Smooth muscle cell (in vitro differentiated cells): ENCODE data around the gene HTR2C. TPM values are rescaled to one million over a fixed set of nuclear protein-coding genes. Genes with fewer than 3 reads are reported as not detected.

Experiments
- DNase-seq: peaks from one replicate; lab custom pipeline; 2025; ENCODE audit not compliant: unreplicated experiment; lab: John Stamatoyannopoulos, UW
- H2AFZ ChIP-seq: fragments of 200-600 bp; sonication (generic); 2 replicates; pipeline ENCODE4 v1.6.0; 2016; ENCODE audit warnings: antibody characterized with exemption, low read depth, mild to moderate bottlenecking
- H3F3A ChIP-seq: fragments of 200-600 bp; sonication (generic); 2 replicates; pipeline ENCODE4 v1.6.0; 2017; ENCODE audit warnings: antibody characterized with exemption, low read depth
- H3K27ac ChIP-seq: fragments of 200-600 bp; sonication (generic); 2 replicates; pipeline ENCODE4 v1.5.1; 2016; ENCODE audit warnings: low read depth, mild to moderate bottlenecking
- H3K27me3 ChIP-seq: fragments of 200-600 bp; sonication (generic); 2 replicates; pipeline ENCODE4 v1.6.1; 2016; ENCODE audit warnings: low read depth, mild to moderate bottlenecking
- H3K36me3 ChIP-seq: fragments of 200-600 bp; sonication (generic); 2 replicates; pipeline ENCODE4 v1.5.1; 2016; ENCODE audit warnings: low read depth
- H3K4me1 ChIP-seq: fragments of 200-600 bp; sonication (generic); 2 replicates; pipeline ENCODE4 v1.5.1; 2016; ENCODE audit warnings: low read depth
- H3K4me2 ChIP-seq: fragments of 200-600 bp; sonication (generic); 2 replicates; pipeline ENCODE4 v1.6.0; 2016; ENCODE audit warnings: mild to moderate bottlenecking
- H3K4me3 ChIP-seq: fragments of 200-600 bp; sonication (generic); 2 replicates; pipeline ENCODE4 v1.5.1; 2016; ENCODE audit warnings: mild to moderate bottlenecking
- H3K79me2 ChIP-seq: fragments of 200-600 bp; sonication (generic); 2 replicates; pipeline ENCODE4 v1.6.0; 2016; ENCODE audit warnings: low read depth, mild to moderate bottlenecking
- H3K9ac ChIP-seq: fragments of 200-600 bp; sonication (generic); 2 replicates; pipeline ENCODE4 v1.6.0; 2016; ENCODE audit warnings: low read depth
- H3K9me3 ChIP-seq: fragments of 200-600 bp; sonication (generic); replicated peaks from 2 replicates; pipeline ENCODE4 v1.5.1; 2016; ENCODE audit warnings: low read depth
- H4K20me1 ChIP-seq: fragments of 200-600 bp; sonication (generic); 2 replicates; pipeline ENCODE4 v1.6.0; 2016; ENCODE audit warnings: low read depth
- WGBS: methylation state at CpG from one replicate; pipeline ENCODE4 v1.1.7; 2016; ENCODE audit warnings: low lambda C conversion rate; 5-methylcytosine and 5-hydroxymethylcytosine counted together
- polyA plus RNA-seq: library from polyadenylated mRNA; unstranded; fragments of >200 nt; fragmentation: Nextera tagmentation; extraction: Ambion mirVana; gene quantifications from 2 replicates; pipeline ENCODE4 v1.2.1, GENCODE V29; 2016
- total RNA-seq: library from RNA; depleted of rRNA; stranded (reverse); fragments of >200 nt; gene quantifications from 2 replicates; pipeline ENCODE4 v1.2.3, GENCODE V29; 2014
- TF ChIP-seq, protein P1 (sequence below): fragments of 200-600 bp; sonication (generic); IDR thresholded peaks from 2 replicates; pipeline ENCODE4 v1.5.1; 2017; ENCODE audit warnings: borderline replicate concordance, mild to moderate bottlenecking, antibody characterized with exemption; ENCODE audit not compliant: insufficient read depth, poor library complexity, severe bottlenecking

Gene HTR2C
- total and polyA plus RNA-seq, 2 experiments from 2014 or later: 0.09 to 0.19 TPM

GRCh38 chrX:114611018-114611619, 27.2 kb downstream of the HTR2C start:
- no peak overlapping the region for H3K4me3 ChIP-seq
- H3K9ac ChIP-seq: no peak overlapping the region
- H3K27me3 ChIP-seq: peaks cover 6% of the 10 kb centered on the region
- H3K4me1 ChIP-seq: peaks cover 5% of the 10 kb centered on the region
- no peak overlapping the region for H3K4me2 ChIP-seq
- H3K27ac ChIP-seq: no peak overlapping the region
- no peaks in the 10 kb centered on the region for H4K20me1 ChIP-seq
- H3K79me2 ChIP-seq: no peaks in the 10 kb centered on the region
- no peaks in the 10 kb centered on the region for H3K9me3 ChIP-seq
- 70% methylated on average over 11 of the region's 11 CpGs for WGBS
- H2AFZ ChIP-seq: no peak overlapping the region
- TF ChIP-seq, protein P1, sequence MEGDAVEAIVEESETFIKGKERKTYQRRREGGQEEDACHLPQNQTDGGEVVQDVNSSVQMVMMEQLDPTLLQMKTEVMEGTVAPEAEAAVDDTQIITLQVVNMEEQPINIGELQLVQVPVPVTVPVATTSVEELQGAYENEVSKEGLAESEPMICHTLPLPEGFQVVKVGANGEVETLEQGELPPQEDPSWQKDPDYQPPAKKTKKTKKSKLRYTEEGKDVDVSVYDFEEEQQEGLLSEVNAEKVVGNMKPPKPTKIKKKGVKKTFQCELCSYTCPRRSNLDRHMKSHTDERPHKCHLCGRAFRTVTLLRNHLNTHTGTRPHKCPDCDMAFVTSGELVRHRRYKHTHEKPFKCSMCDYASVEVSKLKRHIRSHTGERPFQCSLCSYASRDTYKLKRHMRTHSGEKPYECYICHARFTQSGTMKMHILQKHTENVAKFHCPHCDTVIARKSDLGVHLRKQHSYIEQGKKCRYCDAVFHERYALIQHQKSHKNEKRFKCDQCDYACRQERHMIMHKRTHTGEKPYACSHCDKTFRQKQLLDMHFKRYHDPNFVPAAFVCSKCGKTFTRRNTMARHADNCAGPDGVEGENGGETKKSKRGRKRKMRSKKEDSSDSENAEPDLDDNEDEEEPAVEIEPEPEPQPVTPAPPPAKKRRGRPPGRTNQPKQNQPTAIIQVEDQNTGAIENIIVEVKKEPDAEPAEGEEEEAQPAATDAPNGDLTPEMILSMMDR: peak; percentile 89
- DNase-seq: peak; percentile 1
- H3K36me3 ChIP-seq: no peaks in the 10 kb centered on the region
- no peaks in the 10 kb centered on the region for H3F3A ChIP-seq

GRCh38 chrX:114615765-114616164, 31.9 kb downstream of the HTR2C start:
- TF ChIP-seq, protein P1: no peak
- Histone ChIP-seq H3K36me3 (no peaks in the 10 kb centered on the region), H3K4me3 (no peak overlapping the region), H3K27me3 (no peaks in the 10 kb centered on the region), H3K9me3 (no peaks in the 10 kb centered on the region), H3K79me2 (no peaks in the 10 kb centered on the region), H3K27ac (no peak overlapping the region), H3K4me1 (no peaks in the 10 kb centered on the region), H3K9ac (no peak overlapping the region), H3F3A (no peaks in the 10 kb centered on the region), H3K4me2 (no peak overlapping the region), H4K20me1 (no peaks in the 10 kb centered on the region), H2AFZ (no peak overlapping the region)
- no peak for DNase-seq

- Histone ChIP-seq H3K27me3 (no peaks in the 10 kb centered on the region), H3K79me2 (no peaks in the 10 kb centered on the region), H3K4me3 (no peak overlapping the region), H2AFZ (no peak overlapping the region), H3F3A (no peaks in the 10 kb centered on the region), H3K9me3 (no peaks in the 10 kb centered on the region), H3K4me1 (no peaks in the 10 kb centered on the region), H3K4me2 (no peak overlapping the region), H3K27ac (no peak overlapping the region), H3K9ac (no peak overlapping the region), H3K36me3 (no peaks in the 10 kb centered on the region), H4K20me1 (no peaks in the 10 kb centered on the region)
- TF ChIP-seq, protein P1: peak; percentile 47
- WGBS: 73% methylated on average over 2 of the region's 2 CpGs
- DNase-seq: no peak
These were observed 36.0 kb downstream of the HTR2C start for GRCh38 chrX:114619874-114620273.

DNA sequence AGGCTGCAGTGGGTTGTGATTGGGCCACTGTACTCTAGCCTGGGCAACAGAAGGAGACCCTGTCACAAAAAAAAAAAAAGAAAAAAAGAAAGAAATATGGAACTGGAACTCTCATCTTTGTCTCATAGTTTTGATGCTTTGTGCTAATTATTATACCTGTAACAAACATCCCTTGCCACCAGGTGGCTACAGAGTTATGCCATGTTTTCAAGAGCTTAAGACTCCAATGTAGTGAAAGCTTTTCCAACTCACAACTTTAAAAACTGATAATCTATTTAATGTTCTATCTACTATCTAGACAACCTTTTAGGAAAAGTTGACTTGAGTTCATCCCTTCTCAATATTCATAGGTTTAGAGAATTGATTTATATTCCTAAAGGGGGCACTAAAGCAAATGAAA, 42.4 kb downstream of the HTR2C start:
- no peaks in the 10 kb centered on the region for H4K20me1 ChIP-seq
- no peak overlapping the region for H2AFZ ChIP-seq
- H3K9ac ChIP-seq: no peak overlapping the region
- no peaks in the 10 kb centered on the region for H3K79me2 ChIP-seq
- no peaks in the 10 kb centered on the region for H3K4me1 ChIP-seq
- TF ChIP-seq, protein P1: peak; percentile 53
- H3K27ac ChIP-seq: no peak overlapping the region
- H3K27me3 ChIP-seq: no peaks in the 10 kb centered on the region
- H3K9me3 ChIP-seq: no peaks in the 10 kb centered on the region
- H3K4me2 ChIP-seq: no peak overlapping the region
- DNase-seq: no peak
- no peak overlapping the region for H3K4me3 ChIP-seq
- no peaks in the 10 kb centered on the region for H3K36me3 ChIP-seq
- no peaks in the 10 kb centered on the region for H3F3A ChIP-seq
